Activated CD4-positive, alpha-beta T cell treated with anti-CD3 and anti-CD28 coated beads for 1 hour (primary cell): ENCODE data around the gene LMAN2.
"Not testable (repeated sequence)": the region's sequence is repeated elsewhere in the genome, so short reads cannot be mapped to it uniquely, and the experiment has no call there.

Experiments used
- DNase-seq: peaks from one replicate; pipeline ENCODE4 v3.0.0-alpha.2; 2020

The LMAN2 gene

DNA sequence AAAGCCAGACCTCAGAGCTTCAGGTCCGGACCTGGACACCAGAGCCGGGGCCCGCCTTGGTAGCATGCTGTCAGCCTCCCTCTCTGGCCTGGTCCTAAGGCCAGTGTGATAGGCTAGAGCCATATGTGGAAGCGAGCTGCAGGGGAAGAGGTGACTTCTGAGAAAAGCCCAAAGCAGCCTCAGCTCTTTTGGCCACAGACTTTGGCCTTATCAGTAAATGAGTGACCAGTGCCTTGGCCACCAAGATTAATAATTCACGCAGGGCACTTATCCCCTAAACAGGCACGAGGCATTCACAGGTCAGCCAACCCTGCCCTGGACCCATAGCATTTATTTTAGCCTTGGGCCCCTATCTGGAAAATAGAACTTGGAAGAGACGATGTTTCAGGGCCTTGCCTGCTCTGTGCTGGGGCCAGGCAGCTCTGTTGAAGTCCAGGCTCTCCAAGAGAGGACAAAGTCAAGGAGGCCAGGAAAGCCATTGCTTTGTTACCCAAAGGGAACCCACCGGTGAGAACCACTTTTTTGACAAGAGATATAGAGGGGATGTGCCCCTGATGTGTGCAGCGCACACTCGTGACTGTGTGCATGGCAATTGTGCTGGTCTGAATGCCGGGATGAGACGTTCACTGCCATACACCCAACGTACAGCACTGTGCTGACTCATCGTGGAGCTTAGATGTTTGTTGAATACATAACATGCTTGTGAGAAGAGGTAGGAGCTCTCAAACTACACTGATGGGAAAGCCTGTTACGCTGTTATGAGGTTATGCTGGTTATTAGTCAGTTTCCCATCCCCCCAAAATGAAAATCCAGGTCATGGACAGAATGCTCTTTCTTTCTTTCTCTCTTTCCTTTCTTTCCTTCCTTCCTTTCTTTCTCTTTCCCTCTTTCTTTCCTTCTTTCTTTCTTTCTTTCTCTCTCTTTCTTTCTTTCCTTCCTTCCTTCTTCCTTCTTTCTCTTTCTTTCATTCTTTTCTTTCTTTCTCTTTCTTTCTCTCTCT is 27.7 kb upstream of the LMAN2 start:
- DNase-seq, result no peak

DNA sequence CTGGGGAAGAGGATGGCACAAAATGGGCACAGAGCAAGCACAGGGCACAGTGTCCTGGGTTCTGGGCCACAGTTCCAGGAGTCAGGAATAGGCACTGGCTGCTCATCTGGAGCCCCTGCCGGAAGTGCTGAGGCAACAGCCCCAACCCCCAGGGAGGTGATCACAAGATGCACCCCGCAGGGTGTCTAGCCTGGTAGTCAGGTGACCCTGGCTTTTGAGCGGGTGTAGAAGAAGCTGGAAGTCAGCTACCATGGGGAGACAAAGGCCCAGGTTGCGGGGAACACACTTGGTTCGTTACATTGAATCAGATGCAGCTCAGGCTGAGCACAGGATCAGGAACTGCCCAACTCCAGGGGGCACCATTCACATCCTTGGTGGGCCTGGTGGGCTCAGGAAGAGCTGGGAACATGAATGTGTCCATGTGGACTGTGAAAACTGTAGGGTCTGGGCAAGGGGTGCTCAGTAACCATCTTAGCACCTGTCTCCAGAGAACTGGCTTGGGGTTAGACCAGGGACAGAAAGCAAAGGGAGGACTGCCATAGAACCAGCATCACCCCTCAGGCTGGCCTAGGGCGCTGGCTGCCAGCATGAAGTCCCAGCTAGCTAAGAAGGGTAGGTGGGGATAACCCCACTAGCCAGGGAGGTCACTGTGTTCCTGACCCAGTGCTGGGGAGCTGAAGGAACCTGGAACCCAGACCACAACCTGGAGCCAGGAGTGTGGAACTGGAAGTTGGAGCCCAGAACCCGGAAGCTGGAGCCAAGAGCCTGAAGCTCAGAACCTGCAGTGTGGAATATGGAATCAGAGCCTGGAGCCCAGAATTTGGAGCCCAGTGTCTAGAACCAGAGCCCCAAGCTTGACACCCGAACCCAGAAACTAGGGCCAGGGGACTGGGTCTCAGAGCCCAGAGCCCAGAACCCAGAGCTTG is 26.6 kb upstream of the LMAN2 start:
- DNase-seq, result no peak

DNA sequence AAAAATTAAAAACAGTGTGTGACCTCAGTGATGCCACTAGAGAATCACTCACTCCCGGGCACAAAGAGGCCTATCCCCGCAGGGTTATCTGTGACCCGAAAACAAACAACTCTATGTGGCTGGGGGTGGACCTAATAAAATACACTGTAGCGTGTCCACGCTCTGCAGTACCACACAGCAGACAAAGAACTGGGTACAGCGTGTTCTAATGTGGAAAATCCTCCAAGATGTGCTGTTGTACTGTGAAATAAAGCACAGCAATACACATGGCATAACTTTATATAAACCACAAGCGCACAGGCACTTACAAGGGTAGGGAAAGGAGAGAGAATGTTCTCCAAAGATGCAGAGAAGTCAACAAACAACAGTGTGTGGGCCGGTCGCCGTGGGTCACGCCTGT is 24.6 kb upstream of the LMAN2 start:
- no peak for DNase-seq

DNA sequence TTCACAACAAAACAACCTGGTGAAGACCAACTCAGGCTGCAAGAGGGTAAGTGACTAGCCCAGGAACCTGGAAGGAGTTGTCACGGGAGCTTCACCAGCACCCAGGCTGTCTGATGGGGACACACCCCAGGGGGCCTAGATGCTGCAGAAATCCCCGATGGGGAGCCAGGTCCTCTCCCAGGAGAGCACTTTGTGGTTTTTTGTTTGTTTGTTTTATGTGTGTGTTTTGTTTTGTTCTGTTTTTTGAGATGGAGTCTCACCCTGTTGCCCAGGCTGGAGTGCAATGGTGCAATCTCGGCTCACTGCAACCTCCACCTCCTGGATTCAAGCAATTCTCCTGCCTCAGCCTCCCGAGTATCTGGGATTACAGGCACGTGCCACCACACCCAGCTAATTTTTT is 24.0 kb upstream of the LMAN2 start:
- DNase-seq, result not testable (repeated sequence)

DNA sequence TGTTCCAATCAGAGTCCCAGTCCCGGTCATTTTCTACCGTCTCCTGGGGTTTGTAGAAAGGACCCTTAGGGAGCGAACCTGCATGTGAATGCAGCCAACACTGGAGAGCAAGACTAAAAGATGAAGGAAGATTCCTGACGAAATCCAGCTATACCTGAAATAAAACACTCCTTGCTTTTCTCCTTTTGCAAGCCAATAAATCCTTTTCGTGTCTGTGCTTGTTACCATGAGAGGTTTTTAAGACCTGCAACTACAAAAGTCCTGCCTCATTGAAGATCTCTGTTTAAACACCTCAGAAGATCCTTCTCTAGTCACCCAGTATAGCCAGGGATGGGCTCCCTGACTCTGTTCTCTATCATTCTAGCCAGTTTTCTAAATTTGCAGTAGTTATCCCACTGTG is 22.7 kb upstream of the LMAN2 start:
- DNase-seq, result no peak

DNA sequence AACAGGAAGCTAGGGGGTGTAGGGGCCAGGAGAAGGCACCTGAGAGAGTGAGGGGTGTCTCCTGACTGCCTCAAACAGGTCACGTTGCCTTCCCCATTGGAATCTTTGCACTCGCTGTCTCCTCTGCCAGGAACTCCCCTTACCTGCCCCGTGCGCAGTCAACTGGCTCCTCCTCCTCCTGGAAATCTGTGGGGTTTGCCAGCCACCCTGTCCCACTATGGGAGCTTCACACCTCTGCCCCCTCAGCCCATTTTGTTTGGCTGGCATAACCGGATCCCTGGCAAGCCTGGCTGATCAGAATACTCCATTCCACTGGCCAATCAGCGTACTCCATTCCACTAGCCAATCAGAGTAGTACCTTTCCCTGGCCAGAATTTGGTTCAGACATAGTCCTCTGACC is 22.3 kb upstream of the LMAN2 start:
- no peak for DNase-seq

DNA sequence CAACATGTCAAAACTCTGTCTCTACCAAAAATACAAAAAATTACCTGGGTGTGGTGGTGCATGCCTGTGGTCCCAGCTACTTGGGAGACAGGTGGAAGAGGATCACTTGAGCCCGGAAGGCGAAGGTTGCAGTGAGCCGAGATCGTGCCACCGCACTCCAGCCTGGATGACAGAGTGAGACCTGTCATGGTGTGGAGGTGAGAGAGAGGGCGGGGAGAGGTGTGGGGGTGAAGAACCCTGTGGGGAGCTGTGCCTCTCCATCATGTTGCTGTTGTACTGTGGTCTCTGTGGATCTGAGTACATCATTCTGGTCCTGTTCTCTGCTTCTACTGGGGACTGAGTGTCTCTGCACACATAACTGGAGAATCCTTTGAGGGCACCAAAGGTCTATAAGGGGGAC is 21.4 kb upstream of the LMAN2 start:
- no peak for DNase-seq

DNA sequence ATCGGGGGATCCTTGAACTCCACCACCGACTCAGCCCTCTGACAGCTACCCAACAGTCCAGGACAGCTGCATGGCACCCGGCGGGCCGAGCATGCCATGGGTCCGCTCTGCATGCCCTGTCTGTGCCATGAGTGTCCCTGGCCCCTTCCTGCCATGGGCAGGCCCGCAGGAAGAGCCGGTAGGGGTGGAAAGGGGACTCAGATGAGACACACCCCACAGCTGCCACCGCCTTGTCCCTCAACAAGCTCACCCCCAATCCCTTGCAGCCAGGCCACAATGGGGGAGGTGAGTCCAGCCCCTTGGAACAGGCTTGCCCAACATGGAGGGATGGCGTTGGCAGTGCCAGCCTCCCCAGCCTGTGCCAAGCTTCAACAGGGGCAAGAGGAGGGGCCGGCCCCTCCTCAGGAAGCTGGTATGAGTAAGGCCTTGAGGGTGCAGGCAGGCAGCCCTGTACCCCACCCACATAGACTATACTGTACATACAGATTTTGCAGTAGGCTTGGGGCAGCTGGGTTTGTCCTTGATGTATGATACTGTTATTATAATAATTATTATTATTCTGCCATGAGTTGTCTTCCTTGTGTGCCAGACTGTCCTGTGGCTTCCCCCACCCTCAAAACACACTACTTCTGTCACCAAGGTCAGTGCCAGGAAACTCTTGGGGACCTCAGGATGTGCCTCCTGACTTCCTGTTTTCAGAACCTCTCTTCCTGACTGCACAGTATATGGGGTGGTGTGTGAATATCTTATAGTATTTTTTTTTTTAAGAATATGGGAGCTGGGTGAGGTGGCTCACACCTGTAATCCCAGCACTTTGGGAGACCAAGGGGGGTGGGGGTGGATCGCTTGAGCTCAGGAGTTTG is 20.8 kb upstream of the LMAN2 start:
- no peak for DNase-seq

DNA sequence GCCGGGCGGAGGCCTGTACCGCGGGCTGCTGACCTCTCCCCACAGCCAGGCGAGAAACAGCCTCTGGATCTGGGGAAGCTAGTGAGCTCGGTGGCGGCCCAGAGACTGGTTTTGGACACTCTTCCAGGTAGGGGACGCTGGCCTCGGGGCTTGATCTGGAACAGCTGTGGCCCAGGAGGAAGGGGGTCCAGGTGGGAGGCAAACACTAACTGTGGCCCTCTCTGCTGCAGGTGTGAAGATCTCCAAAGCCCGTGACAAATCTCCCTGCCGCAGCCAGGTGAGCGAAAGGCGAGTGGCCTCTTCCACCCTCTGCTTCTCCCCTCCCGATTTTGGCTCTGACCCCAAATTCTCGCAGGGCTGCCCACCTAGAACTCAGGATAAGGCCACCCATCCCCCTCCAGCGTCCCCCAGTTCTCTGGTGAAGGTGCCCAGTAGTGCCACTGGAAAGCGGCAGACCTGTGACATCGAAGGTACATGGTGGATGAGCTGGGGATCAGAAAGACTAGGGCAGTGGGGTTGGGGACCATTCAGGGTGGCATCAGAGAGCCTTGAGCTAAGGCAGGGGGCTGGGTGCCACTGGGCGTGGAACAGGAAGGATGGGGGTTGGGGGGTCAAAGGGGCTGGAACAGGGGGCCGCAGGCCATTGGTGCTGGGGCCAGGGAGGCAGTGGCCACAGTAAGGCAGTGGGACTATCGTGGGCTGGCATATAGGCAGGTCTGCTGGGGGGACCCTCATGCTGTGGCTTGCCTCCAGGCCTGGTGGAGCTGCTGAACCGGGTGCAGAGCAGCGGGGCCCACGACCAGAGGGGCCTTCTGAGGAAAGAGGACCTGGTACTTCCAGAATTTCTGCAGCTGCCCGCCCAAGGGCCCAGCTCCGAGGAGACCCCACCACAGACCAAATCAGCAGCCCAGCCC is 19.9 kb upstream of the LMAN2 start:
- DNase-seq, result no peak

DNA sequence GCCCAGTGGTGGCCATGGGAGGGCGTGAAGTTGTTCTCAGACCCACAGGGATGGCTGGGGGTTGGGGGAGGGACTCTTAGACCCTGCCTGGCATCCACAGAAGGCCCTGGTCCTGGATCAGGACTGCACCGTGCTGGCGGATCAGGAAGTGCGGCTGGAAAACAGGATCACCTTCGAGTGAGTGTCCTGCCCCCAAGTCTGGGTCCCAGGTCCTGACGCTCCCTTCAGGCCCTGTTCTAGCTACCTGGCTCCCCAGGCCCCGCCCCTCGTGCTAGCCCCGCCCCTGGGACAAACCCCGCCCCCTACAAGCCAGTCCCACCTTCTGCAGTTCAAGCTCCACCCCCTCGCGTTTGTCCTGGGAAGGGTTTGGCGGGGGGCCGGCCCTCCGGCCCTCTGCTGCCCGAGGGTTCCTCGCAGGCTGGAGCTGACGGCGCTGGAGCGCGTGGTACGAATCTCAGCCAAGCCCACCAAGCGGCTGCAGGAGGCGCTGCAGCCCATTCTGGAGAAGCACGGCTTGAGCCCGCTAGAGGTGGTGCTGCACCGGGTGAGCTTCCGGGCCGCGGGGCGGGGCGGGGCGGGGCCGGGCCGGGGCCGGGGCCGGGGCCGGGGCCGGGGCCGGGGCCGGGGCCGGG is 19.1 kb upstream of the LMAN2 start:
- DNase-seq, result peak; percentile 56

DNA sequence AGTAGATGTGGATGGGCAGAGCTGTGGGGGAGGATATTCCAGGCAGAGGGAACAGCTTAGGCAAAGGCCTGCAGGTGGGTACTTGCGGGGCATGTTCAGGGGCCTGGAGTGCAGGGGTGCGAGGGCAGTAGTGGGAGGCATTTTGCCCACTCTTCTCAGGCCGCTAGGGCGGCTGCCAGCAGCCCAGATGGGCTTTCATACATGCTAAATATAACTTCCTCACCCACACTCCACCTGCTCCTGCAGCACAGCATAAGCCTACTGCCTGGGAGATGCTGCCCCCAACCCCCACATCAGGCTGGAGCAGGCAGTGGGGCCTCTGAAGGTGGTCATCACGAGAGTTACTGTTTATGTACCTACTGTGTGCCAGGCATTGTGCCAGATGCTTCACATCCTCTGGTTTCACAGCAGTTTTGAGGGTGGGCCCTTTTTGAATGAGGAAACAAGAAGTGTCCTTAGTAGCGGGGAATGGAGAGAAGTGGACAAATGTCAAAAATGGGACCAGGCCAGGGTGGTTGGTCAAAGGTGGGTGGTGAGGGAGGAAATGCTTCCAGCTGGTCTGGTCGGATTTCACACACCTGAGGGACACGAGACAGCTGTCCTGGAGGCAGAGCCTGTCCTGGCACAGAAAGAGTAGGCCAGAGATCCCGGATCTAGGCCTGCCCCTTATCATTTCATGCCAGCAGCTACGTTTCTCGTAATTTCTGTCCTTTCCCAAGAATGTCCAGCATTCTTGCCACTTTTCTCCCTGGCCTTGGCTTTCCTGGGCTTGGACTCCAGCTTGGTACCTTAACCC is 18.4 kb upstream of the LMAN2 start:
- no peak for DNase-seq

DNA sequence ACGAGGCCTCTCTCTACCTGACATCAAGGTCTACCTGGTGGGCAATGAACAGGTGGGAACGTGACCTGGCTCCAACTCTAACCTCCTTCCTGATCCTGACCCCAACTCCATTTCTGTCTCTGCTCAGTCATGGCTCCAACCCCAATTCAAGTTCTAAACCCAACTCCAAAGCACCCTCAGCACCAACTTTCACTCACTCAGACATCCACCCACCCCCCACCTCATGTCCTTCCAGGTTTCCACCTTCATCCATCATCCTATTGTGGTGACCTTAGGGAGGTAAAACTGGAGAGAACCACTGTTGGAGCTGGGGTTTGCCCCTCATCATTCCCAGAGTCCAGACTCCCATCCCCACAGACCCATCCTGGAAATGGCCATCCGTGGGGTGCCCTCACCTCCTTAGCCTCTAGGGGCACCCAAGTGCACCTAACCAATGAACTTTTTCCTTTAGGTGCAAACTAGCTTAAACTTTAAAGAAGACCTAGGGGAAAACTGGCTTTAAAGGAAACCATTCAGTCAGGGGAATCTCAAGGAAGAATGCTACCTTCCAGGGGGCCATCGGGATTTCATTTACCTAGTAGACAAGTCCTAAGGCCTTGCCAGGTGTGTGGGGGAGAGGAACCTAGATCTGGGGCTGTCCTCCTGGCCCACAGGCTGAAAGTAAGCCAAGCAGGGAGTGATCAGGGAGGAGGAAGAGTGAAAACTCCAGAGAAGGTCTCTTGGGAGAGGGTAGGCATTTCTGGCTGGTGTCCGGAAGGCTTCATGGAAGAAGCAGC is 17.6 kb upstream of the LMAN2 start:
- DNase-seq, result no peak

DNA sequence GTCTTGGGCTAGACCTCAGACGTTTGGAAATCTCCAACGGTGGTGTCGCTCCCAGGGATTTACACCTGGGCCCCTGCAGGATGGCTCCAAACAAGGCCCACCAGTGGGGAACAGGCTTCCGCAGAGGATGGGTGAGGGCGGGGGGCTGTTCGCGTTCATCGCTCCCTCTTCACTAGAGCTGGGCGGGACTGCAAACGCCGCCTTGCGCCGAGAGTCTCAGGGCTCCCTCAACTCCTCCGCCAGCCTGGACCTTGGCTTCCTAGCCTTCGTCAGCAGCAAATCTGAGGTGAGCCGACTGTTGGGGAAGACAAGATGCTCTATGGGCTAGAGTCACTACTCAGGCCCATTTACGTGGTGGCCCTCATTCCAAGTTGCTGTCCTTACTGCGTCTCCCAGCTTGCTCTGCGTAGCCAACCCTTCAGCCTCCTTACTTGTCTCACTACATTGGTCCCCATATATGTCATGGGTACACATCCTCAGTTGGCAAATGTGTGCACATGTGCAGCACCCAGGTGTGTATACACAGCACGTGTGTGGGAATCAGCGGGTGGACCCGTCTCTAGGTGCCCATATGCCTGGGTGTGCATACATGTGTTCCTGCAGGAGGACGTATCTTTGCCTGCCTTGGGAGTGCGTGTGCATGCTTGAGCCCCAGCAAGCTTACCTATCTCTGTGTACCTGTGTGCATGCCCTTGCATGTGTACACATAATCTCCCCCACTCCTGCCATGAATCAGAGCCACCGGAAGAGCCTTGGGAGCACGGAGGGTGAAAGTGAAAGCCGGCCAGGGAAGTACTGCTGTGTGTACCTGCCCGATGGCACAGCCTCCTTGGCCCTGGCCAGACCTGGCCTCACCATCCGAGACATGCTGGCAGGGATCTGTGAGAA is 16.8 kb upstream of the LMAN2 start:
- no peak for DNase-seq

DNA sequence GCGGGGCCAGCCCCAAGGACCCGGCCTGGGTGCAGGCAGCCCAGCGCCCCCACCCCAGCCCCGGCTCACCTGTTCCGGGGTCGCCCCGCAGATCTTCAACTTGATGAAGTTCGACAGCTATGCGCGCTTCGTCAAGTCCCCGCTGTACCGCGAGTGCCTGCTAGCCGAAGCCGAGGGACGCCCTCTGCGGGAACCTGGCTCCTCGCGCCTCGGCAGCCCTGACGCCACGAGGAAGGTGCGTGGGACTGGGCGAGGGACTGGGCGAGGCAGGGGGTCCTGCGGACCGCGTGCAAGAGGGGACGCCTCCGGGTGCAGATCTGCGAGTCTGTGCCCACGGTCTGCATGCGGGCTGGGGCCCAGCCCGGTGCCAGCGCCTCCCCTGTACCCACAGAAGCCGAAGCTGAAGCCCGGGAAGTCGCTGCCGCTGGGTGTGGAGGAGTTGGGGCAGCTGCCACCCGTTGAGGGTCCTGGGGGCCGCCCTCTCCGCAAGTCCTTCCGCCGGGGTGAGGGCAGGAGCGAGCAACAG is 15.9 kb upstream of the LMAN2 start:
- no peak for DNase-seq

DNA sequence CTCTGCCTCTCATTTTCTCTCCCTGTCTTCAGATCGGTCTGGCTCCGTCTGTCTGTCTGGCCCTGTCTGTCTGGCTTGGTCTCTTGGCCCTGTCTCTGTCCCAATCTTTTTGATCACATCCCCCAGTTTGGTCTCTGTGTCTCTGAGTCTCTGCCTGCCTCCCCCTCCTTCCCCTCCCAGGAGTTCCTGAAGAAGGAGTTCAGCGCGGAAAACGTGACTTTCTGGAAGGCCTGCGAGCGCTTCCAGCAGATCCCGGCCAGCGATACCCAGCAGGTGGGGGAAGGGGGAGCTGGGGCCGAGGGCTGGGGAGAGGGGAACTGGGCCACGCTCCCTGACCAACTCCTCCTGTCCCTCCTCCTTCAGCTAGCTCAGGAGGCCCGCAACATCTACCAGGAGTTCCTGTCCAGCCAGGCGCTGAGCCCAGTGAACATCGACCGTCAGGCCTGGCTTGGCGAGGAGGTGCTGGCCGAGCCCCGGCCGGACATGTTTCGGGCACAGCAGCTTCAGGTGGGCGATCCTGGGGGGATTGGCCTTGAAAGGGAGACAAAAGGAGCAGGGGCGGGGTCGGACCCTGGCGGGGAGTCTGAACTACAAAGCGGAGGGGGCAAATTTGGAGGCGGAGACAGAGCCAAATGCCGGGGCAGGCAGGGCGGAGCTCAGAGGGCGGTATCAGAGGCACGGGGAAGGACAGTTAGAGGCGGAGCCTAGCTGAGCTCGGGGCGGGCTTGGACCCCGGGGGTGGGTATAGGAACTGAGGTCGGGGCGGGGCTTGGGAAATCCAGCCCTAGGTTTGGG is 15.3 kb upstream of the LMAN2 start:
- no peak for DNase-seq

DNA sequence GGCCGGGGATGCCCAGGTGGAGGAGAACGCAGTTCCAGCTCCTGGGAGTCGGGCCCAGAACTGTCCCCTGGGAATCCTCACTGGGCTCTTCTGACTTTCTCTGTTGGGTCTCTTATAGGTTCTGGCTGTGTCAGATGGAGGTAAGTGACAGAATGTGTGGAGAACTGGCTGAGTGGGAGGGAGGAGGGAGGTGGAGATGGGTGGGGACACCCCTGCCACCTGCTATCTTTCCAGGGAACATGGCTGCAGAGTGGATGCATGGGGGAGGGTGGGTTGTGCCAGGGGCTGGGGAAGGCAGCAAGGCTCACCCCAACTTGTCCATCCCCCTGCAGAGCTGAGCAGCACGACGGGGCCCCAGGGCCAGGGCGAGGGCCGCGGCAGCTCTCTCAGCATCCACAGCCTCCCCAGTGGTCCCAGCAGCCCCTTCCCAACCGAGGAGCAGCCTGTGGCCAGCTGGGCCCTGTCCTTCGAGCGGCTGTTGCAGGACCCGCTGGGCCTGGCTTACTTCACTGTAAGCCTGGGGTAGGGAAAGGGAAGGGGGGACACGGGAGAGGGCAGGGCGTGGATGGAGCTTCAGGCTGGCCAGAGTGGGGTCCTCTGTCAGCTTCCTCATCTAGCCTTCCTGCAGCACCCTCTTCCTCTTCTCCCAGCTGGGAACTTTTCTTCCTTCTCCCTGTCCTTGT is 14.5 kb upstream of the LMAN2 start:
- DNase-seq, result no peak
